Measurements from ENCODE around the gene MUC5B.

The MUC5B gene

GRCh38 chr11:1252371-1253102, 29.7 kb downstream of the MUC5B start:
- no peak overlapping the region for H3K9ac ChIP-seq (ENCODE audit: low read depth, low read length)
- H3K4me2 ChIP-seq (ENCODE audit: low read length) = no peak overlapping the region
- no peak overlapping the region for H3K4me3 ChIP-seq (ENCODE audit: low read length)
- peaks cover 4% of the 10 kb centered on the region for H3K9me3 ChIP-seq (replicated peaks; ENCODE audit: low read length)
- H3K36me3 ChIP-seq (ENCODE audit: insufficient read depth, low read length) = no peaks in the 10 kb centered on the region
- H3K27me3 ChIP-seq (ENCODE audit: control insufficient read depth, insufficient read depth, low read length) = no peaks in the 10 kb centered on the region
- no peaks in the 10 kb centered on the region for H3K4me1 ChIP-seq (ENCODE audit: control insufficient read depth, insufficient read depth, low read length)

- H3K4me2 ChIP-seq (ENCODE audit: low read length) = no peak overlapping the region
- peaks cover 4% of the 10 kb centered on the region for H3K9me3 ChIP-seq (replicated peaks; ENCODE audit: low read length)
- H3K4me3 ChIP-seq (ENCODE audit: low read length) = no peak overlapping the region
- no peak overlapping the region for H3K9ac ChIP-seq (ENCODE audit: low read depth, low read length)
- H3K36me3 ChIP-seq (ENCODE audit: insufficient read depth, low read length) = no peaks in the 10 kb centered on the region
- no peaks in the 10 kb centered on the region for H3K27me3 ChIP-seq (ENCODE audit: control insufficient read depth, insufficient read depth, low read length)
- no peaks in the 10 kb centered on the region for H3K4me1 ChIP-seq (ENCODE audit: control insufficient read depth, insufficient read depth, low read length)
These were observed 30.2 kb downstream of the MUC5B start for GRCh38 chr11:1253103-1253485.

DNA sequence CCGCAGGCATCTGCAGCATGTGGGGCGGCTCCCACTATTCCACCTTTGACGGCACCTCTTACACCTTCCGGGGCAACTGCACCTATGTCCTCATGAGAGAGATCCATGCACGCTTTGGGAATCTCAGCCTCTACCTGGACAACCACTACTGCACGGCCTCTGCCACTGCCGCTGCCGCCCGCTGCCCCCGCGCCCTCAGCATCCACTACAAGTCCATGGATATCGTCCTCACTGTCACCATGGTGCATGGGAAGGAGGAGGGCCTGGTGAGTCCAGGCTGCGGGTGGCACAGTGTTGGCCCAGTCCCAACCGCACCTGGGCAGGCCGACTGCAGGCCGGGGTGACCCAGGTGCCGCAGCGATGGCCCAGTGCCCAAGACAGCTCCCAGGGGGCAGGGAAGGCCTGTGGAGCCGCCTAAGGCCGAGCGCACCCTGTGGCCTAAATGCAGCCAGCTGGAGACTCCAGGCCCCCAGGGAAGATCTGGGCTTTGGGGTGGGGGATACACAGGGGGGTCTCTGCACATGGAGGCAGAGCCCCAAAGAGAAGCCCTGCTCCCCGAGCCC, 31.3 kb downstream of the MUC5B start:
- no peak overlapping the region for H3K9ac ChIP-seq (ENCODE audit: low read depth, low read length)
- H3K4me3 ChIP-seq (ENCODE audit: low read length) = no peak overlapping the region
- H3K27me3 ChIP-seq (ENCODE audit: control insufficient read depth, insufficient read depth, low read length) = no peaks in the 10 kb centered on the region
- no peak overlapping the region for H3K4me2 ChIP-seq (ENCODE audit: low read length)
- H3K36me3 ChIP-seq (ENCODE audit: insufficient read depth, low read length) = no peaks in the 10 kb centered on the region
- H3K4me1 ChIP-seq (ENCODE audit: control insufficient read depth, insufficient read depth, low read length) = no peaks in the 10 kb centered on the region
- H3K9me3 ChIP-seq (replicated peaks; ENCODE audit: low read length) = peaks cover 4% of the 10 kb centered on the region

GRCh38 chr11:1254733-1255132, 31.9 kb downstream of the MUC5B start:
- no peak overlapping the region for H3K4me3 ChIP-seq (ENCODE audit: low read length)

DNA sequence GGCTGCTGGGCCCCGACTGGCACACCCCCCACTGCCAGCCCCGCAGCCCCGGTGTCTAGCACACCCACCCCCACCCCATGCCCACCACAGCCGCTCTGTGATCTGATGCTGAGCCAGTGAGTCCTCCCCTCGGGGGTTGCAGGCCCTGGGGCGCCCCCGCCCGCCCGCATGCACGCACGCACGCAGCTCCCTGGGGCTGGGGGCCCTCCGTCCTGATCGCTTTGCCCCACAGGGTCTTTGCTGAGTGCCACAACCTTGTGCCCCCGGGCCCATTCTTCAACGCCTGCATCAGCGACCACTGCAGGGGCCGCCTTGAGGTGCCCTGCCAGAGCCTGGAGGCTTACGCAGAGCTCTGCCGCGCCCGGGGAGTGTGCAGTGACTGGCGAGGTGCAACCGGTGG, 32.3 kb downstream of the MUC5B start:
- H3K9me3 ChIP-seq (replicated peaks; ENCODE audit: low read length) = peaks cover 4% of the 10 kb centered on the region
- H3K4me2 ChIP-seq (ENCODE audit: low read length) = no peak overlapping the region
- no peaks in the 10 kb centered on the region for H3K27me3 ChIP-seq (ENCODE audit: control insufficient read depth, insufficient read depth, low read length)
- no peaks in the 10 kb centered on the region for H3K36me3 ChIP-seq (ENCODE audit: insufficient read depth, low read length)
- no peaks in the 10 kb centered on the region for H3K4me1 ChIP-seq (ENCODE audit: control insufficient read depth, insufficient read depth, low read length)
- no peak overlapping the region for H3K4me3 ChIP-seq (ENCODE audit: low read length)
- no peak overlapping the region for H3K9ac ChIP-seq (ENCODE audit: low read depth, low read length)

More at GRCh38 chr11:1254733-1255132, 31.9 kb downstream of the MUC5B start:
- Histone ChIP-seq H3K4me1 (ENCODE audit: control insufficient read depth, insufficient read depth, low read length) (no peaks in the 10 kb centered on the region), H3K27me3 (ENCODE audit: control insufficient read depth, insufficient read depth, low read length) (no peaks in the 10 kb centered on the region), H3K9me3 (replicated peaks; ENCODE audit: low read length) (peaks cover 4% of the 10 kb centered on the region), H3K36me3 (ENCODE audit: insufficient read depth, low read length) (no peaks in the 10 kb centered on the region), H3K9ac (ENCODE audit: low read depth, low read length) (no peak overlapping the region), H3K4me2 (ENCODE audit: low read length) (no peak overlapping the region)

DNA sequence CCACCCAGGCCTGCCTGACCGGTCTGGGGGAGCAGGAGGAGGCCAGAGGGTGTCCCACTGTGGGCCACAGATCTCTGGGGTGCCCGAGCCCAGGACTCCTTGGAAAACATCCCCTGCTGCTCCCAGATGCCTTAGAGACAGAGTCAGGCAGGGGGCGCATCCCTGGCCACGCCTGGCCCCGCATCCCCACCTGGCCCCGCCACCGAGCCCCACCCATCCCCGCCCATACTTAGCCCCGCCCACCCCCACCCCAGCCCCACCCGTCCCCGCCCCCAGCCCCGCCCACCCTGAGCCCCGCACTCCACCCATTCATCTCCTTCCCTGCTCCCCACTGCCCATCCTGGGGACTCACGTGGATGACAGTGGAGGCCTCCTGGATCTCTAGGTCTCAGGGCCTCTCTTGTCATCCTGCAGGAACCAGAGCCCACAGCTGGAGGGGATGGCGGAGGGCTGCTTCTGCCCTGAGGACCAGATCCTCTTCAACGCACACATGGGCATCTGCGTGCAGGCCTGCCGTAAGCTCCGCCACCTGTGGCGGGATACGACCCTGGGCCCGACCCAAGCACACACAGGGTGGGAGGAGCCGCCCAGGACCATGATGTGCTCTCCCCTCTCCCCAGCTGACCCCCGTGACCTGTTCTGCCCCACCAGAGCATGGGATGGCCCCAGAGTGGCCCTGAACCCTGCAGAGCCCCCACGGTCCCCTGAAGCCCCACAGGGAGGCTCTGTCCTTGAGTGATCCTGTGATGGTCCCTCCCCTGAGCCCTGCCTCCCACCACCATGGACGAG, 33.6 kb downstream of the MUC5B start:
- peaks cover 4% of the 10 kb centered on the region for H3K9me3 ChIP-seq (replicated peaks; ENCODE audit: low read length)

GRCh38 chr11:1257366-1257765, 34.5 kb downstream of the MUC5B start:
- H3K4me3 ChIP-seq (ENCODE audit: low read length) = no peak overlapping the region
- no peaks in the 10 kb centered on the region for H3K9me3 ChIP-seq (replicated peaks; ENCODE audit: low read length)
- H3K9ac ChIP-seq (ENCODE audit: low read depth, low read length) = no peak overlapping the region
- no peaks in the 10 kb centered on the region for H3K36me3 ChIP-seq (ENCODE audit: insufficient read depth, low read length)
- no peaks in the 10 kb centered on the region for H3K27me3 ChIP-seq (ENCODE audit: control insufficient read depth, insufficient read depth, low read length)
- H3K4me2 ChIP-seq (ENCODE audit: low read length) = no peak overlapping the region
- peaks cover 10% of the 10 kb centered on the region for H3K4me1 ChIP-seq (ENCODE audit: control insufficient read depth, insufficient read depth, low read length)

More for the DNA sequence above, 33.6 kb downstream of the MUC5B start:
- peaks cover under 1% of the 10 kb centered on the region for H3K4me1 ChIP-seq (ENCODE audit: control insufficient read depth, insufficient read depth, low read length)
- no peak overlapping the region for H3K4me3 ChIP-seq (ENCODE audit: low read length)
- no peak overlapping the region for H3K4me2 ChIP-seq (ENCODE audit: low read length)
- H3K9ac ChIP-seq (ENCODE audit: low read depth, low read length) = no peak overlapping the region
- H3K27me3 ChIP-seq (ENCODE audit: control insufficient read depth, insufficient read depth, low read length) = no peaks in the 10 kb centered on the region
- no peaks in the 10 kb centered on the region for H3K36me3 ChIP-seq (ENCODE audit: insufficient read depth, low read length)

- H3K9ac ChIP-seq (ENCODE audit: low read depth, low read length) = no peak overlapping the region
- no peak overlapping the region for H3K4me3 ChIP-seq (ENCODE audit: low read length)
These were observed 35.0 kb downstream of the MUC5B start for GRCh38 chr11:1257916-1258315.

GRCh38 chr11:1258401-1259075, 35.7 kb downstream of the MUC5B start:
- H3K9me3 ChIP-seq (replicated peaks; ENCODE audit: low read length) = no peaks in the 10 kb centered on the region
- H3K36me3 ChIP-seq (ENCODE audit: insufficient read depth, low read length) = no peaks in the 10 kb centered on the region
- H3K9ac ChIP-seq (ENCODE audit: low read depth, low read length) = no peak overlapping the region
- H3K4me2 ChIP-seq (ENCODE audit: low read length) = no peak overlapping the region
- H3K4me3 ChIP-seq (ENCODE audit: low read length) = no peak overlapping the region
- H3K27me3 ChIP-seq (ENCODE audit: control insufficient read depth, insufficient read depth, low read length) = no peaks in the 10 kb centered on the region
- H3K4me1 ChIP-seq (ENCODE audit: control insufficient read depth, insufficient read depth, low read length) = peaks cover 17% of the 10 kb centered on the region

More at GRCh38 chr11:1257916-1258315, 35.0 kb downstream of the MUC5B start:
- Histone ChIP-seq H3K27me3 (ENCODE audit: control insufficient read depth, insufficient read depth, low read length) (no peaks in the 10 kb centered on the region), H3K4me1 (ENCODE audit: control insufficient read depth, insufficient read depth, low read length) (peaks cover 13% of the 10 kb centered on the region), H3K4me2 (ENCODE audit: low read length) (no peak overlapping the region), H3K9me3 (replicated peaks; ENCODE audit: low read length) (no peaks in the 10 kb centered on the region), H3K36me3 (ENCODE audit: insufficient read depth, low read length) (no peaks in the 10 kb centered on the region)

DNA sequence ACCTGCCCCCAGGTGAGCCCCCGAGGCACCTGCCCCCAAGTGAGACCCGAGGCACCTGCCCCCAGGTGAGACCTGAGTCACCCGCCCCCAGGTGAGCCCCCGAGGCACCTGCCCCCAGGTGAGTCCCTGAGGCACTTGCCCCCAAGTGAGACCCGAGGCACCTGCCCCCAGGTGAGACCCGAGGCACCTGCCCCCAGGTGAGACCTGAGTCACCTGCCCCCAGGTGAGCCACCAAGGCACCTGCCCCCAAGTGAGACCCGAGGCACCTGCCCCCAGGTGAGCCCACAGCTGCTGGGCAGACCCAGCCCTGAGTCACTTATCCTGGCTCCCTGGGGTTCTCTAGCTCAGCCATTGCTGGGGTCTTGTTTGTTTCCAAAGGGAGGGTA, 36.2 kb downstream of the MUC5B start:
- Histone ChIP-seq H3K9me3 (replicated peaks; ENCODE audit: low read length) (no peaks in the 10 kb centered on the region), H3K27me3 (ENCODE audit: control insufficient read depth, insufficient read depth, low read length) (no peaks in the 10 kb centered on the region), H3K9ac (ENCODE audit: low read depth, low read length) (no peak overlapping the region), H3K4me1 (ENCODE audit: control insufficient read depth, insufficient read depth, low read length) (peaks cover 17% of the 10 kb centered on the region), H3K4me2 (ENCODE audit: low read length) (no peak overlapping the region), H3K36me3 (ENCODE audit: insufficient read depth, low read length) (no peaks in the 10 kb centered on the region), H3K4me3 (ENCODE audit: low read length) (no peak overlapping the region)

GRCh38 chr11:1259561-1259960, 36.7 kb downstream of the MUC5B start:
- Histone ChIP-seq H3K36me3 (ENCODE audit: insufficient read depth, low read length) (no peaks in the 10 kb centered on the region), H3K4me1 (ENCODE audit: control insufficient read depth, insufficient read depth, low read length) (peaks cover 17% of the 10 kb centered on the region), H3K9me3 (replicated peaks; ENCODE audit: low read length) (no peaks in the 10 kb centered on the region), H3K4me2 (ENCODE audit: low read length) (no peak overlapping the region), H3K27me3 (ENCODE audit: control insufficient read depth, insufficient read depth, low read length) (no peaks in the 10 kb centered on the region), H3K9ac (ENCODE audit: low read depth, low read length) (no peak overlapping the region), H3K4me3 (ENCODE audit: low read length) (no peak overlapping the region)

Measured in skeletal muscle satellite cell (primary cell).